Astrocyte of the spinal cord (primary cell): ENCODE measurements around the gene IL16.

Experiments used
- DNase-seq: peaks from one replicate; pipeline ENCODE4 v3.0.0; 2011; ENCODE audit warnings: low read depth, low spot score
- H3K4me3 ChIP-seq: 2 replicates; pipeline ENCODE4 v1.5.1; 2011; ENCODE audit warnings: low read depth, mild to moderate bottlenecking, low read length, moderate library complexity
- in situ Hi-C: cut with HindIII; loops from 2 replicates; pipeline ENCODE4 v1.10.0; 2017; ENCODE audit warnings: low sequenced_read_pairs
- TF ChIP-seq, protein P1 (sequence below): IDR thresholded peaks from 2 replicates; pipeline ENCODE4 v1.5.1; 2012; ENCODE audit warnings: low read depth, mild to moderate bottlenecking, low read length, inconsistent platforms

IL16 gene

DNA sequence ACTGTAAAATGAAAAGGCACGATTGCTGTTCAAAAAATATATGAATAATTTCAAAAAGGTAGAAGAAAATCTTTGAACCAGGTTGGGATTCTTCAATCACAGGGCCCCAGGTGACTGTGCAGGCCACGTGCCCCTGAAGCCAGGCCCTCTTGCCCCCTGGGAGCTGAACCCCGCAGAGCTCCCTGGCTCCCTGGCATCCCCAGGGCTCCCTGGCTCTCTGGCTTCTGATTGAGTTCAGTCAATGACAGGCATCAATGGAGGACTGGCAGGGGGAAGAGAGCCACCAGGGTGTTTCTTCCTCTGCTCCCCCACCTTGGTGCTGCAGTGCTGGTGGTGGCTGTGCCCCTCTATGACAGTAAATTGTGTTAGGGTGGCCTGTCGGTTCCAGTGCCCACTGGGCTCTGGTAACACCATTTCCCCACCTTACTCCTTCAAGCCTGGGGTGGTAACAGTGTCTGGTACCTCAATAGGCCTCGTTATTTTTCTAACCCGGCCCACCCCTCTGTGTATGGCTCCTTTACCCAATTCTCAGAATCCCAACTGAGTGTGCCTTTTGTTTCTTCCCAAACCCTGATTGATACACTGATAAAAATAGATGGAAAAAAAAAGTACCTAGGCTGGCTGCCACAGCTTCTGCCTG, 64.6 kb downstream of the IL16 start:
- no peak for DNase-seq
- H3K4me3 ChIP-seq: no peak overlapping the region
- TF ChIP-seq, protein P1, sequence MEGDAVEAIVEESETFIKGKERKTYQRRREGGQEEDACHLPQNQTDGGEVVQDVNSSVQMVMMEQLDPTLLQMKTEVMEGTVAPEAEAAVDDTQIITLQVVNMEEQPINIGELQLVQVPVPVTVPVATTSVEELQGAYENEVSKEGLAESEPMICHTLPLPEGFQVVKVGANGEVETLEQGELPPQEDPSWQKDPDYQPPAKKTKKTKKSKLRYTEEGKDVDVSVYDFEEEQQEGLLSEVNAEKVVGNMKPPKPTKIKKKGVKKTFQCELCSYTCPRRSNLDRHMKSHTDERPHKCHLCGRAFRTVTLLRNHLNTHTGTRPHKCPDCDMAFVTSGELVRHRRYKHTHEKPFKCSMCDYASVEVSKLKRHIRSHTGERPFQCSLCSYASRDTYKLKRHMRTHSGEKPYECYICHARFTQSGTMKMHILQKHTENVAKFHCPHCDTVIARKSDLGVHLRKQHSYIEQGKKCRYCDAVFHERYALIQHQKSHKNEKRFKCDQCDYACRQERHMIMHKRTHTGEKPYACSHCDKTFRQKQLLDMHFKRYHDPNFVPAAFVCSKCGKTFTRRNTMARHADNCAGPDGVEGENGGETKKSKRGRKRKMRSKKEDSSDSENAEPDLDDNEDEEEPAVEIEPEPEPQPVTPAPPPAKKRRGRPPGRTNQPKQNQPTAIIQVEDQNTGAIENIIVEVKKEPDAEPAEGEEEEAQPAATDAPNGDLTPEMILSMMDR: no peak
- in situ Hi-C loops: no loop called here

DNA sequence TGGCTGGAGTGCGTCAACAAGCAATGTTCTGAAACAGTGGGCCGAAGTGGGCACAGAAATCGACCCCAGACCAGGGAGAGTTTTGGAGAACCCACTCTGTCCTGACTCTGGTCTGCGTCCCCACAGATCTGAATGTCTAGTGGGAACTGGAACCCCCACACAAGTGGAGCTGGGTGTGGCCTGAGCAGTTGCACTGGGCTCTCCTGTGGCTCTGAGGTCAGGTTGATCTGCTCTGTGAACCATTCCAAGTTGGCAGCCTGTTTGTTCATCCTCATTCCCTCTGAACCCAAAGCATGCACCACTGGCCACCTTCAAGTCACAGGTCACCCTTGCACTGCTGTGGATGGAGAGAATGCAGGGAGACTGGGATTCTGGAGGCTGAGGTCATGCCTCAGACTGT, 66.8 kb downstream of the IL16 start:
- in situ Hi-C loops: no loop called here
- DNase-seq: no peak
- TF ChIP-seq, protein P1: no peak
- H3K4me3 ChIP-seq: no peak overlapping the region

DNA sequence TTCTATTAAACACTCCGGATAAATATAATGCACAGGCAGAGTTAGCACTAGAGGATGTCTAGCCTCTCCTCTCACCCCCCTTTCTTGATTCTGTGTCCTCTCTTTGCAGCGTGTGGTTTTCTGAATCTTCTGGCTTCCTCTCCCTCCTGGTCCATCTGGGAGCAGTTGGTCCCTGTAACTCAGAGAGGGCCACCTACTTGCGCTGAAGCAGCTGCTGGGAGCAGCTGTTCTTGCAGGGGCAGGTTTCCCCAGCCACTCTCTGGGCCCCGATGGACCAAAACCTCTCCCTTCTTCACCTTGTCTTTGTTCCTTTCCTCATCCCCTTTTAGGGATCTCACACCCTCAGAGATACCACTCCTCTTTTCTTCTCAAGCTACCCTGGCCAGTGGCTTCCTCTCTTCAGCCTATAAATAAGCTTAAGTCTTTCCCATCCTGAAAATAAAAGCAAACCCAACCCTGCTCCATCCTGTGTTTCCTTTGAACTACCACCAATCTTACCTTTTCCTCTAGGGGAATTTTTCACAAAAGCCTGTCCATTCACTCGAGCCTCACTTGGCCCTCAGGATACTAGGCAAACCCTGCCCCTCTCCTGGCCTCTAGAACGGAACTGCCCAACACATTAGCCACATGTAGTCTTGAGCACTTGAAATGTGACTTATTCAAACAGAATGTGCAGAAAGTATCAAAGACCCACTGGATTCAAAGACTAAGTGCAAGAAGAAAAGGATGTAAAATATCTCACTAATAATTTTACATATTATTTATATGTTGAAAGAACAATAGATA, 67.6 kb downstream of the IL16 start:
- TF ChIP-seq, protein P1: no peak
- no peak overlapping the region for H3K4me3 ChIP-seq
- in situ Hi-C loops: no loop called here
- DNase-seq: no peak

GRCh38 chr15:81265256-81265943, 68.7 kb downstream of the IL16 start:
- TF ChIP-seq, protein P1: no peak
- H3K4me3 ChIP-seq: no peak overlapping the region
- in situ Hi-C loops: no loop called here
- DNase-seq: no peak

- H3K4me3 ChIP-seq: no peak overlapping the region
- peak; percentile 76 for DNase-seq
- in situ Hi-C loops: no loop called here
- TF ChIP-seq, protein P1: peak; percentile 96
These were observed 69.5 kb downstream of the IL16 start for GRCh38 chr15:81265944-81266775.

DNA sequence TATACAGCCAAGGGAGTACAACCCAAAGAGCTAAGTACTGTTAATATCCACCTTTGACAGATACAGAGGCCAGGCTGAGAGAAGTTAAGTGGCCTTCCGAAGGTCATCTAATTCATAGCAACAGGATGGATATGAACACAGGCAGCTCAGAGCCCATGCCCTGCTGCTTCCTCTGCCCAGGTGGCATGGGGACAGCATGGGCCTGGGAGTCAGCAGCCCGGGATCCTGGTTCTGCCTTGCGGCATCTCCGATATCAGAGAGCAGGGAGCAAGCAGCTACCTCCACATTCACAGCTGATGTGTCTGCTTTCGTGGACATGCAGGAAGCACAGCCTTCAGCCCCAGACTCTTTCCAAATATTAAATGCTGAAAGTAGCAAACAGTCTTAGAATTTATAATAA, 71.7 kb downstream of the IL16 start:
- H3K4me3 ChIP-seq: no peak overlapping the region
- DNase-seq: no peak
- TF ChIP-seq, protein P1: no peak
- in situ Hi-C loops: no loop called here
